ENCODE data around the gene KCND3. TPM values are rescaled to one million over a fixed set of nuclear protein-coding genes. Genes with fewer than 3 reads are reported as not detected.

The KCND3 gene
- total RNA-seq, 1 donor from 2014 or later = 0.06 TPM

DNA sequence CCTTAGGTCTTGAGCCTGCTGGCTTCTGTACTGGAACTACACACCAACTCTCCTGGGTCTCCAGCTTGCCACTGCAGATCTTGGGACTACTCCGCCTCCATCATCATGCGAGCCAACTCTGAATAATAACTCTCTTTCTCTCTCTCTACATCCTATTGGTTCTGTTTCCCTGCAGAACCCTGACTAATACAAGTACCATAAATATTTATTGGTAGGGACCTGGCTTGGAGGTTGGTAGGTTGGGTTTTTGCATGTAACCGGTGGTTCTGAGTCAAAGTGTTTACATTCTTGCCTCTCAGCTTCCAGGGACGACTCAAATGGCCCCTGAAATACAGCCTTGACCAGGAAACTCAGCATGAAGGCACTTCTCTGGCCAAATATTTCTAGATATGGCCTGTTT is 110.4 kb downstream of the KCND3 start:
- no peak overlapping the region for H3K4me2 ChIP-seq
- TF ChIP-seq EZH2 (IDR thresholded peaks at IDR 0.05) (no peak), EZH2phosphoT487 (IDR thresholded peaks at IDR 0.05) (no peak)
- TF ChIP-seq, protein P1, sequence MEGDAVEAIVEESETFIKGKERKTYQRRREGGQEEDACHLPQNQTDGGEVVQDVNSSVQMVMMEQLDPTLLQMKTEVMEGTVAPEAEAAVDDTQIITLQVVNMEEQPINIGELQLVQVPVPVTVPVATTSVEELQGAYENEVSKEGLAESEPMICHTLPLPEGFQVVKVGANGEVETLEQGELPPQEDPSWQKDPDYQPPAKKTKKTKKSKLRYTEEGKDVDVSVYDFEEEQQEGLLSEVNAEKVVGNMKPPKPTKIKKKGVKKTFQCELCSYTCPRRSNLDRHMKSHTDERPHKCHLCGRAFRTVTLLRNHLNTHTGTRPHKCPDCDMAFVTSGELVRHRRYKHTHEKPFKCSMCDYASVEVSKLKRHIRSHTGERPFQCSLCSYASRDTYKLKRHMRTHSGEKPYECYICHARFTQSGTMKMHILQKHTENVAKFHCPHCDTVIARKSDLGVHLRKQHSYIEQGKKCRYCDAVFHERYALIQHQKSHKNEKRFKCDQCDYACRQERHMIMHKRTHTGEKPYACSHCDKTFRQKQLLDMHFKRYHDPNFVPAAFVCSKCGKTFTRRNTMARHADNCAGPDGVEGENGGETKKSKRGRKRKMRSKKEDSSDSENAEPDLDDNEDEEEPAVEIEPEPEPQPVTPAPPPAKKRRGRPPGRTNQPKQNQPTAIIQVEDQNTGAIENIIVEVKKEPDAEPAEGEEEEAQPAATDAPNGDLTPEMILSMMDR (IDR thresholded peaks at IDR 0.05) = no peak
- H3K4me3 Mint-ChIP-seq = no peak overlapping the region

DNA sequence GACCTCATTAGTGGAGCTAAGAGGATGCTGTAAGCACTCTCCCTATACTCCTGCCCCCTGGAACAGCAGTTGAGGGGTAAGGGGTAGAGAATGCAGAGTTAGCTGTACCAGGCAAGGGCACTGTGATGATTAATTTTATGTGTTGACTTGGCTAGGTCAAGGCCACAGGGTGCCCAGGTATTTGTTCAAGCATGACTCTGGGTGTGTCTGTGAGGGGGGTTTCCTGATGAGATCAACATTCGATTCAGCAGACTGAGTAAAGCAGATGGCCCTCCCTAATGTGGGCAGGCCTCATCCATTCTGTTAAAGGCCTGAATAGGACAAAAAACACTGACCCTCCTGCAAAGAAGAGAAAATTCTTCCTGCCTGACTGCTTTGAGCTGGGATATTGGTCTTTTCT is 110.8 kb downstream of the KCND3 start:
- Mint-ChIP-seq H3K27me3 (ENCODE audit: insufficient read depth, low read depth) (peaks cover 2% of the 10 kb centered on the region), H3K4me3 (no peak overlapping the region), H3K9me3 (no peaks in the 10 kb centered on the region), H3K36me3 (no peaks in the 10 kb centered on the region), H3K4me1 (peaks cover 14% of the 10 kb centered on the region), H3K27ac (no peak overlapping the region)
- Histone ChIP-seq H3K4me3 (no peak overlapping the region), H2AFZ (replicated peaks) (peak overlapping the region; percentile 57), H3K36me3 (no peaks in the 10 kb centered on the region), H3F3A (ENCODE audit: low read depth) (no peaks in the 10 kb centered on the region), H3K79me2 (ENCODE audit: low read depth) (no peaks in the 10 kb centered on the region), H3K27ac (no peak overlapping the region), H3K4me1 (peaks cover 29% of the 10 kb centered on the region), H4K20me1 (ENCODE audit: low read depth) (no peaks in the 10 kb centered on the region), H3K4me2 (no peak overlapping the region), H3K27me3 (no peaks in the 10 kb centered on the region), H3K9ac (no peak overlapping the region), H3K9me3 (ENCODE audit: low read depth) (no peaks in the 10 kb centered on the region)
- TF ChIP-seq EZH2phosphoT487 (IDR thresholded peaks at IDR 0.05) = no peak
- TF ChIP-seq EZH2 (IDR thresholded peaks at IDR 0.05) = no peak
- TF ChIP-seq, protein P1 (IDR thresholded peaks at IDR 0.05) = no peak
- no peak for DNase-seq (ENCODE audit: low spot score)

More for the DNA sequence above, 110.4 kb downstream of the KCND3 start:
- H3K9ac ChIP-seq = no peak overlapping the region
- Mint-ChIP-seq H3K9me3 (no peaks in the 10 kb centered on the region), H3K36me3 (no peaks in the 10 kb centered on the region), H3K27me3 (ENCODE audit: insufficient read depth, low read depth) (peaks cover 2% of the 10 kb centered on the region), H3K27ac (no peak overlapping the region), H3K4me1 (peaks cover 14% of the 10 kb centered on the region)
- H3K9me3 ChIP-seq (ENCODE audit: low read depth) = no peaks in the 10 kb centered on the region
- DNase-seq (ENCODE audit: low spot score) = no peak
- no peaks in the 10 kb centered on the region for H4K20me1 ChIP-seq (ENCODE audit: low read depth)
- no peaks in the 10 kb centered on the region for H3K27me3 ChIP-seq
- H3K4me1 ChIP-seq = peaks cover 29% of the 10 kb centered on the region
- H3F3A ChIP-seq (ENCODE audit: low read depth) = no peaks in the 10 kb centered on the region
- no peak overlapping the region for H3K27ac ChIP-seq
- no peaks in the 10 kb centered on the region for H3K79me2 ChIP-seq (ENCODE audit: low read depth)
- peak overlapping the region; percentile 57 for H2AFZ ChIP-seq (replicated peaks)
- no peaks in the 10 kb centered on the region for H3K36me3 ChIP-seq
- no peak overlapping the region for H3K4me3 ChIP-seq

DNA sequence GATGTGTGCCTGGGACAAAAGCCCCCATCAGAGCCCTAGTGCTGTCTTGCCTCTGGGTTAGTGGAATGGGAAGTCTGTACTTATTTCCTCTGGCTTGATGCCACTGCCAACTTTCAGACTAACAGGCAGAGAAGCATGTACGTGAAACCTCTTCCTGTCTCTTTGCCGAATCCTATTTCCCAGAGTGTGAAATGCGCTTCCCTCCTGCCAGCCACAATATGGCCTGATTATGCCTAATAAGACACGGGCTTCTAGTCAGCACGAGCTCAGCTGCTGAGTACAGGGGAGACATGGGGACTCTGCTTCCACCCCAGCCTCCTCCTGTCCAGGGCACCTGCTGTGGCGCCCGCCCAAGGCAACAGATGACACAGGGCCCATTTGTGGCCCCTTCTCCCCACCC is 111.4 kb downstream of the KCND3 start:
- Histone ChIP-seq H3F3A (ENCODE audit: low read depth) (no peaks in the 10 kb centered on the region), H3K9me3 (ENCODE audit: low read depth) (no peaks in the 10 kb centered on the region), H4K20me1 (ENCODE audit: low read depth) (no peaks in the 10 kb centered on the region), H3K36me3 (no peaks in the 10 kb centered on the region), H3K79me2 (ENCODE audit: low read depth) (no peaks in the 10 kb centered on the region), H3K4me1 (peaks cover 29% of the 10 kb centered on the region), H3K9ac (no peak overlapping the region), H2AFZ (replicated peaks) (no peak overlapping the region), H3K27ac (no peak overlapping the region), H3K4me2 (no peak overlapping the region), H3K4me3 (no peak overlapping the region), H3K27me3 (no peaks in the 10 kb centered on the region)
- TF ChIP-seq, protein P1 (IDR thresholded peaks at IDR 0.05) = no peak
- TF ChIP-seq EZH2 (IDR thresholded peaks at IDR 0.05) = no peak
- no peak for TF ChIP-seq EZH2phosphoT487 (IDR thresholded peaks at IDR 0.05)
- DNase-seq (ENCODE audit: low spot score) = no peak
- no peak overlapping the region for H3K27ac Mint-ChIP-seq
- no peaks in the 10 kb centered on the region for H3K36me3 Mint-ChIP-seq
- H3K4me3 Mint-ChIP-seq = no peak overlapping the region
- peaks cover 2% of the 10 kb centered on the region for H3K27me3 Mint-ChIP-seq (ENCODE audit: insufficient read depth, low read depth)
- no peaks in the 10 kb centered on the region for H3K9me3 Mint-ChIP-seq
- H3K4me1 Mint-ChIP-seq = peaks cover 14% of the 10 kb centered on the region

All from neural progenitor cell (in vitro differentiated cells).